Motor neuron (in vitro differentiated cells): ENCODE results near the gene ROBO2. TPM values are rescaled to one million over a fixed set of nuclear protein-coding genes. Genes with fewer than 3 reads are reported as not detected.

ENCODE experiments used
- ATAC-seq, 8 experiments: fragments of 200-7000 bp; cut with Tn5 transposase; replicated peaks in 6 of 8; 2 replicates each; pipeline ENCODE4 v1.8.0; 2021; ENCODE audit warnings: mild to moderate bottlenecking in 8 of 8, moderate library complexity in 8 of 8
- H3K27ac ChIP-seq, 2 donors: fragments of 250-450 bp; sonication (Bioruptor Pico); 2 replicates each; pipeline ENCODE4 v1.9.0; 2021; ENCODE audit warnings: antibody characterized with exemption in 2 of 2, mild to moderate bottlenecking in 2 of 2, moderate library complexity in 1 of 2
- H3K4me1 ChIP-seq, 2 donors: fragments of 250-450 bp; sonication (Bioruptor Pico); replicated peaks in 1 of 2; 2 replicates each; pipeline ENCODE4 v1.6.1; 2021; ENCODE audit warnings: antibody characterized with exemption in 2 of 2, mild to moderate bottlenecking in 2 of 2, moderate library complexity in 1 of 2
- H3K4me3 ChIP-seq, 5 donors: fragments of 250-450 bp; sonication (Bioruptor Pico); 2 replicates each; pipeline ENCODE4 v1.9.0; 2021; ENCODE audit warnings: antibody characterized with exemption in 5 of 5, mild to moderate bottlenecking in 5 of 5, moderate library complexity in 4 of 5
- WGBS, 10 experiments: fragments of 450-650 bp; shearing (Covaris generic); methylation state at CpG; one replicate each; pipeline ENCODE4 v1.0.0; 2022; 5-methylcytosine and 5-hydroxymethylcytosine counted together
- in situ Hi-C, 9 experiments: fragments of 400-800 bp; cut with MboI; loops; one replicate each; pipeline ENCODE4 v1.15.0; 2021; ENCODE audit warnings: low sequenced_read_pairs in 9 of 9, low pct_unique_long_range_greater_than_20kb in 2 of 9; ENCODE audit not compliant: unreplicated experiment in 9 of 9
- total RNA-seq, 8 experiments: library from RNA; unstranded; fragments of 300-600 nt; gene quantifications; 2 replicates each; pipeline versions ENCODE4 v1.2.3 to v1.2.4, GENCODE V29; 2022

Gene ROBO2
- total RNA-seq, 8 experiments from 2014 or later, result 28.3 to 127 (median 41.2) TPM

DNA sequence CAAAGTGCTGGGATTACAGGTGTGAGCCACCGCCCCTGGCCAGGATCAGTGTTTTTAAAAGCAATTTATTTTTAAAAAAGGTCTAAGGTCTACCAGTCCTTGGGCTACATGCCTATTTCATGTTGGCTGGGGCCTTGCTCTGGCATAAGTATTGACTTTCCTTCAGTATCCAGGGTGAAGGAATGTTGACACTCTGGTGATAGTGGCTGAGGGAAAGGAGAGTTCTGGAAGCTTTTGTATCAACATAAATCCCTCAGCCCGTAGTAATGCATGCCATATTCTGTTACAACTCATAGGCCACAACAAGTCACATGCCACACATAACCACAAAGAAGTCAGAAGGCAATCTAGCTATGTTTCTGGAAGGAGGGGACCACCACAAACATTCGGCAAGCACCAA is 273.9 kb downstream of the ROBO2 start:
- 40 to 100% (median 83%) methylated on average over 1 to 3 of the region's 3 CpGs; no CpG with 5 or more reads in 1 of the 10 experiments for WGBS, 10 experiments
- H3K4me1 ChIP-seq, result no peaks in the 10 kb centered on the region
- H3K4me3 ChIP-seq, result no peak overlapping the region
- no peak overlapping the region for H3K27ac ChIP-seq
- in situ Hi-C loops, result loop anchor here in 1 of 9 experiments (25.0 kb wide), 1 partner anchor 277 kb away; the partner anchor contains the start of gene ROBO2
- peak in 1 of 8 experiments; percentile 45 for ATAC-seq

- 0 to 50% (median 23%) methylated on average over 1 to 2 of the region's 2 CpGs for WGBS, 10 experiments
- H3K4me3 ChIP-seq, result no peak overlapping the region
- no peak for ATAC-seq
- in situ Hi-C loops, result loop anchor here in 1 of 9 experiments (25.0 kb wide), 1 partner anchor 282 kb away; the partner anchor contains the start of gene ROBO2
- no peaks in the 10 kb centered on the region for H3K4me1 ChIP-seq
- no peak overlapping the region for H3K27ac ChIP-seq
Measured at GRCh38 chr3:77319711-77320110, 279.8 kb downstream of the ROBO2 start.

- Histone ChIP-seq H3K27ac (no peak overlapping the region), H3K4me3 (no peak overlapping the region), H3K4me1 (no peaks in the 10 kb centered on the region)
- ATAC-seq, result no peak
- in situ Hi-C loops, result loop anchor here in 1 of 9 experiments (25.0 kb wide), 1 partner anchor 283 kb away; the partner anchor contains the start of gene ROBO2
- 8 to 42% (median 29%) methylated on average over 3 of the region's 3 CpGs for WGBS, 10 experiments
Measured at GRCh38 chr3:77320514-77320913, 280.6 kb downstream of the ROBO2 start.

DNA sequence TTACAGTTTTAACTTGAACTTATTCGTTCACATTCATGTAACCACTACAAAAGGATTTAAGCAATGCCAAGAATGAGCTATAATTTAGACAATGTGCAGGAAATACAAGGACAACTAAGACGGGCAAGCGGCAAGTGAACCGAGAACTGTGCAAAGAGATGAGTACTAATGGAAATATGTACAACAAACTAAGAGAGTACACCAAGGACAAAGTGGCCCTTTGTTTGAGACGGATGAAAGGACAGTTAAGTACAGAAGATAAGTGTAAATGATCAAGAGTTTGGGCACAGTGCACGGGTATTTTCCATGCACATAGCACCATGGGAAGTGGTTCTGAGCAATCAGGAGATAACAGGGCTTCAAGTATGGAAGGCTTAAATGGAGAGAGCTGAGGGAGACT is 281.7 kb downstream of the ROBO2 start:
- 15 to 100% (median 91%) methylated on average over 2 to 6 of the region's 6 CpGs for WGBS, 10 experiments
- H3K4me1 ChIP-seq, result no peaks in the 10 kb centered on the region
- in situ Hi-C loops, result loop anchor here in 1 of 9 experiments (25.0 kb wide), 1 partner anchor 284 kb away; the partner anchor contains the start of gene ROBO2
- peak in 1 of 8 experiments; percentile 26 for ATAC-seq
- no peak overlapping the region for H3K27ac ChIP-seq
- H3K4me3 ChIP-seq, result no peak overlapping the region

DNA sequence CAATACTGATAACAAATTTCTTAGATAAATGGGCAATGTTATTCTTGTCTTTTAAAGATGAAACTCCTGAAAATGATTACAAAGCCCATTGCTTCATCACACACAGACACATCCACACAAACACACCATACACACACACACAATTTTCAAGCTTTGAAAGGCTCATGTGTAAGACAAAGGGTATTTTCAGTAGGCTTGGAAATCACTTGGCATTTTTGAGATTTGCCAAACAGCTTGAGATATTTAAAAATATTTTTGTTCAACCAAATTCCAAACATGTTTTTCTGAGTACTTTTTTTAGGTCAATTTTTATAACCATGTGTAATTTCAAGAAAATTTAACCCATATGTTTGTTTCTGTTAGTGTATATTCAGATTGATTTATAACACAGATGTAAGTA is 283.7 kb downstream of the ROBO2 start:
- H3K4me3 ChIP-seq, result no peak overlapping the region
- H3K4me1 ChIP-seq, result no peaks in the 10 kb centered on the region
- ATAC-seq, result no peak
- H3K27ac ChIP-seq, result no peak overlapping the region
- in situ Hi-C loops, result loop anchor here in 1 of 9 experiments (25.0 kb wide), 1 partner anchor 286 kb away; the partner anchor contains the start of gene ROBO2

DNA sequence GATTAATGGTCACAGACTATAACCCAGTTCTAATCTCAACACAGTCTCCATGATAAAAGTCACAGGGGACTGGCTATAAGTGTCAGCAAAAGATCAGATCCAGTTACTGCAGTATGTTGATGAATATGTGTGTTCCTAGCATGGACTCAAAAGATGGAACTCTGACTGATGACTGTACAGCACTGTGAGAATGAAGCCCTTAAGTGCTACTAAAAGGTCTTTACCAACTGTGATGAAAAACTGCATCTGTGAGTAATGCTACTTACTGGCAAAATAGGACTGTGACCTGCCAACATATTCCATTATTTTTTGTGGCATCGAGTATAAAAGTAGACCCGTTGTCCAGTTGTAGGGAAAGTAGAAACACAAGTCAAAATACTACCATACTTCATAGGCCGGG is 284.2 kb downstream of the ROBO2 start:
- no peak overlapping the region for H3K4me3 ChIP-seq
- WGBS, 10 experiments, result 25 to 100% (median 97%) methylated on average over 2 to 3 of the region's 3 CpGs; no CpG with 5 or more reads in 7 of the 10 experiments
- ATAC-seq, result no peak
- H3K4me1 ChIP-seq, result no peaks in the 10 kb centered on the region
- in situ Hi-C loops, result loop anchor here in 1 of 9 experiments (25.0 kb wide), 1 partner anchor 287 kb away; the partner anchor contains the start of gene ROBO2
- H3K27ac ChIP-seq, result no peak overlapping the region

DNA sequence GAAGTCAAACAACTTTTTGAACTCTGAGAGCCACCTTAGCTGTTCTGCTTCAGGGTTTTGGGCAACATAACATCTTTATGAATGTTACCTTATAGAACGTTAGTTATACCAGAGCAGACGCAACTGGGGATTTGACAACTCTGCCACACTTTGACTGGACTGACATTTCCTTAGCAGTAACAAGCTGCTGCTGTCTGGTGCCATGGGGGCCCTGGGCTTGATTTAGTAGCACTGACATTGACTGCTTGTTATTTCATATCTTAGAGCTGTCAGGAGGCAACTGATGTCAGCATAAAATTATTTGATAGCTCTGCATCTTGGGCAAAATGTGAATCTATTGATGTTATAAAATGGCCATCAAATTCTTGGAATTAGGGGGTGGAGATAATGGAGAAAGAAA is 285.4 kb downstream of the ROBO2 start:
- no peak for ATAC-seq
- Histone ChIP-seq H3K4me1 (no peaks in the 10 kb centered on the region), H3K27ac (no peak overlapping the region), H3K4me3 (no peak overlapping the region)
- WGBS, 10 experiments, result 80 to 100% (median 92%) methylated on average over 1 to 2 of the region's 2 CpGs; no CpG with 5 or more reads in 4 of the 10 experiments
- in situ Hi-C loops, result no loop called here

- in situ Hi-C loops, result no loop called here
- 32 to 100% (median 92%) methylated on average over 1 to 2 of the region's 2 CpGs; no CpG with 5 or more reads in 2 of the 10 experiments for WGBS, 10 experiments
- H3K4me3 ChIP-seq, result no peak overlapping the region
- no peak for ATAC-seq
- no peak overlapping the region for H3K27ac ChIP-seq
- H3K4me1 ChIP-seq, result no peaks in the 10 kb centered on the region
Measured at GRCh38 chr3:77325702-77326101, 285.8 kb downstream of the ROBO2 start.

DNA sequence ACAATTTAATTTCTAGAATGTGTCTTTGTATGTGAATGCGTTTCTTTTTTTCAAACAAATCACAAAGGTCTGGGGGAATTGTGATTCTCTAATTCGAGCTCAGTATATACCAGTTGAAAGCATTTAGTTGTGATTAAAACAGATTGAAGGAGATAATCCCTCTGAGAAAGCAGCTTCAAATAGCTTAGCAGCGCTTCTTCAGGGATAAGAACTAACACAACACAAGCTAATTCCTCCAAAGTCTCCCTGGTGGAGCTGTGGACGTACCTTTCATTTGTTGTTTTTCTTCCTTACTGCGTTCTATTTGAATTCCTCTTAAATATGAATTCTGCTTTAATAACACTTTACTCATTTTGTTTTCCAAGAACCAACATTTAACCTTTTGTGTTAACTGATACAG is 286.7 kb downstream of the ROBO2 start:
- Histone ChIP-seq H3K27ac (no peak overlapping the region), H3K4me3 (no peak overlapping the region), H3K4me1 (no peaks in the 10 kb centered on the region)
- ATAC-seq, result no peak
- in situ Hi-C loops, result no loop called here
- 58 to 98% (median 82%) methylated on average over 2 to 5 of the region's 5 CpGs for WGBS, 10 experiments

GRCh38 chr3:77328690-77329089 is 288.8 kb downstream of the ROBO2 start:
- 11 to 100% (median 100%) methylated on average over 1 of the region's 1 CpG; no CpG with 5 or more reads in 1 of the 10 experiments for WGBS, 10 experiments
- Histone ChIP-seq H3K4me1 (no peaks in the 10 kb centered on the region), H3K27ac (no peak overlapping the region), H3K4me3 (no peak overlapping the region)
- ATAC-seq, result no peak
- in situ Hi-C loops, result no loop called here

- no peak overlapping the region for H3K4me3 ChIP-seq
- 11 to 93% (median 75%) methylated on average over 3 to 4 of the region's 4 CpGs; no CpG with 5 or more reads in 1 of the 10 experiments for WGBS, 10 experiments
- ATAC-seq, result peak in 3 of 8 experiments; percentile 26 to 52 (median 28)
- no peaks in the 10 kb centered on the region for H3K4me1 ChIP-seq
- H3K27ac ChIP-seq, result no peak overlapping the region
- in situ Hi-C loops, result no loop called here
Measured at GRCh38 chr3:77329116-77329515, 289.2 kb downstream of the ROBO2 start.

GRCh38 chr3:77338195-77338594 is 298.3 kb downstream of the ROBO2 start:
- 0 to 95% (median 90%) methylated on average over 1 to 5 of the region's 5 CpGs; no CpG with 5 or more reads in 1 of the 10 experiments for WGBS, 10 experiments
- Histone ChIP-seq H3K4me3 (no peak overlapping the region), H3K27ac (no peak overlapping the region), H3K4me1 (no peaks in the 10 kb centered on the region)
- in situ Hi-C loops, result no loop called here
- no peak for ATAC-seq

- H3K27ac ChIP-seq, result no peak overlapping the region
- in situ Hi-C loops, result no loop called here
Measured at GRCh38 chr3:77342027-77342426, 302.1 kb downstream of the ROBO2 start.

GRCh38 chr3:77342688-77343087 is 302.8 kb downstream of the ROBO2 start:
- H3K4me3 ChIP-seq, result no peak overlapping the region
- no peaks in the 10 kb centered on the region for H3K4me1 ChIP-seq
- ATAC-seq, result no peak
- WGBS, 10 experiments, result 0 to 100% (median 79%) methylated on average over 1 to 5 of the region's 5 CpGs; no CpG with 5 or more reads in 6 of the 10 experiments
- in situ Hi-C loops, result no loop called here
- no peak overlapping the region for H3K27ac ChIP-seq

More at GRCh38 chr3:77342027-77342426, 302.1 kb downstream of the ROBO2 start:
- no peaks in the 10 kb centered on the region for H3K4me1 ChIP-seq
- 62 to 100% (median 96%) methylated on average over 2 to 6 of the region's 6 CpGs; no CpG with 5 or more reads in 1 of the 10 experiments for WGBS, 10 experiments
- no peak for ATAC-seq
- no peak overlapping the region for H3K4me3 ChIP-seq
